HepG2 (cell line): ENCODE measurements around the gene OR6P1. TPM values are rescaled to one million over a fixed set of nuclear protein-coding genes. Genes with fewer than 3 reads are reported as not detected.

ENCODE experiments used
- MXD1 ChIP-seq: sonication (generic); formaldehyde crosslinking; IDR thresholded peaks from 2 replicates; pipeline ENCODE4 v1.4.0; 2020; ENCODE audit warnings: mild to moderate bottlenecking, missing genetic modification reagents
- ZNF432 ChIP-seq: sonication (generic); formaldehyde crosslinking; IDR thresholded peaks from 2 replicates; pipeline ENCODE4 v1.5.0; 2020; ENCODE audit warnings: missing genetic modification reagents, mild to moderate bottlenecking, borderline replicate concordance
- polyA plus RNA-seq, 8 experiments: library from polyadenylated mRNA; depleted of rRNA in 3 of 8; stranded (reverse) in 7 of 8; unstranded in 1 of 8; fragments of >200 nt; fragmentation: Illumina TruSeq in 4 of 8; extraction: Trizol in 4 of 8; gene quantifications; 2 replicates each; pipeline versions ENCODE4 v1.2.1 to v1.2.3, GENCODE V29; 2011 to 2016; ENCODE audit warnings: low read depth in 4 of 8, missing spikeins in 1 of 8, mixed read lengths in 1 of 8; ENCODE audit not compliant: insufficient read depth in 1 of 8
- total RNA-seq, 5 experiments: library from RNA; depleted of rRNA; stranded (reverse); fragments of >200 nt; fragmentation: Illumina TruSeq; extraction: Trizol; gene quantifications; 2 replicates each; pipeline ENCODE4 v1.2.3, GENCODE V29; 2016; ENCODE audit warnings: low read depth in 1 of 5

Gene OR6P1
- total and polyA plus RNA-seq, 2 of the 13 experiments (the other 11 are each of a cell fraction or from before 2014, with no cell fraction given): not detected

GRCh38 chr1:158516966-158517365, 53.4 kb downstream of the OR6P1 start (continued):
- TF ChIP-seq ZNF432 (CRISPR knock-in tag) (no peak), MXD1 (no peak)
- TF ChIP-seq, all 625 proteins: peak for 0

Other genes starting within 250 kb of the OR6P1 start
- not detected in 2 replicates for gene CD1B, start 239.0 kb downstream of the OR6P1 start, total RNA-seq (2016; rRNA removed; fragmentation: Illumina TruSeq; extraction: Trizol)
- gene CD1B, start 239.0 kb downstream of the OR6P1 start, polyA plus RNA-seq (2011; rRNA removed): not detected in 2 replicates
- not detected in 2 replicates for gene CD1E, start 216.7 kb downstream of the OR6P1 start, total RNA-seq (2016; rRNA removed; fragmentation: Illumina TruSeq; extraction: Trizol)
- not detected in 2 replicates for gene CD1E, start 216.7 kb downstream of the OR6P1 start, polyA plus RNA-seq (2011; rRNA removed)
- gene OR10T2, start 171.1 kb downstream of the OR6P1 start, total RNA-seq (2016; rRNA removed; fragmentation: Illumina TruSeq; extraction: Trizol): not detected in 2 replicates
- not detected in 2 replicates for gene OR10T2, start 171.1 kb downstream of the OR6P1 start, polyA plus RNA-seq (2011; rRNA removed)
- gene OR10K2, start 144.3 kb downstream of the OR6P1 start, total RNA-seq (2016; rRNA removed; fragmentation: Illumina TruSeq; extraction: Trizol): not detected in 2 replicates
- not detected in 2 replicates for gene OR10K2, start 144.3 kb downstream of the OR6P1 start, polyA plus RNA-seq (2011; rRNA removed)
- gene OR10K1, start 108.7 kb downstream of the OR6P1 start, total RNA-seq (2016; rRNA removed; fragmentation: Illumina TruSeq; extraction: Trizol): not detected in 2 replicates
- not detected in 2 replicates for gene OR10K1, start 108.7 kb downstream of the OR6P1 start, polyA plus RNA-seq (2011; rRNA removed)
- gene OR10R2, start 98.4 kb downstream of the OR6P1 start, total RNA-seq (2016; rRNA removed; fragmentation: Illumina TruSeq; extraction: Trizol): not detected in 2 replicates
- gene OR10R2, start 98.4 kb downstream of the OR6P1 start, polyA plus RNA-seq (2011; rRNA removed): not detected in 2 replicates
- gene OR6Y1, start 16.2 kb downstream of the OR6P1 start, total RNA-seq (2016; rRNA removed; fragmentation: Illumina TruSeq; extraction: Trizol): not detected in 2 replicates
- gene OR6Y1, start 16.2 kb downstream of the OR6P1 start, polyA plus RNA-seq (2011; rRNA removed): not detected in 2 replicates
- not detected in 2 replicates for gene OR10X1, start 9.3 kb upstream of the OR6P1 start, total RNA-seq (2016; rRNA removed; fragmentation: Illumina TruSeq; extraction: Trizol)
- gene OR10X1, start 9.3 kb upstream of the OR6P1 start, polyA plus RNA-seq (2011; rRNA removed): not detected in 2 replicates
- gene OR10Z1, start 34.7 kb upstream of the OR6P1 start, total RNA-seq (2016; rRNA removed; fragmentation: Illumina TruSeq; extraction: Trizol): not detected in 2 replicates
- not detected in 2 replicates for gene OR10Z1, start 34.7 kb upstream of the OR6P1 start, polyA plus RNA-seq (2011; rRNA removed)
- not detected in 2 replicates for gene SPTA1, start 116.1 kb upstream of the OR6P1 start, total RNA-seq (2016; rRNA removed; fragmentation: Illumina TruSeq; extraction: Trizol)
- not detected in 2 replicates for gene SPTA1, start 116.1 kb upstream of the OR6P1 start, polyA plus RNA-seq (2011; rRNA removed)
- gene OR6K2, start 130.1 kb upstream of the OR6P1 start, total RNA-seq (2016; rRNA removed; fragmentation: Illumina TruSeq; extraction: Trizol): not detected in 2 replicates
- gene OR6K2, start 130.1 kb upstream of the OR6P1 start, polyA plus RNA-seq (2011; rRNA removed): not detected in 2 replicates
- gene OR6K3, start 150.1 kb upstream of the OR6P1 start, total RNA-seq (2016; rRNA removed; fragmentation: Illumina TruSeq; extraction: Trizol): not detected in 2 replicates
- gene OR6K3, start 150.1 kb upstream of the OR6P1 start, polyA plus RNA-seq (2011; rRNA removed): not detected in 2 replicates
- not detected in 2 replicates for gene OR6K6, start 184.1 kb upstream of the OR6P1 start, total RNA-seq (2016; rRNA removed; fragmentation: Illumina TruSeq; extraction: Trizol)
- gene OR6K6, start 184.1 kb upstream of the OR6P1 start, polyA plus RNA-seq (2011; rRNA removed): not detected in 2 replicates
- gene OR6N1, start 201.6 kb upstream of the OR6P1 start, total RNA-seq (2016; rRNA removed; fragmentation: Illumina TruSeq; extraction: Trizol): not detected in 2 replicates
- gene OR6N1, start 201.6 kb upstream of the OR6P1 start, polyA plus RNA-seq (2011; rRNA removed): not detected in 2 replicates
- gene OR6N2, start 210.6 kb upstream of the OR6P1 start, total RNA-seq (2016; rRNA removed; fragmentation: Illumina TruSeq; extraction: Trizol): not detected in 2 replicates
- gene OR6N2, start 210.6 kb upstream of the OR6P1 start, polyA plus RNA-seq (2011; rRNA removed): not detected in 2 replicates